Stimulated activated CD4-positive, alpha-beta T cell treated with anti-CD3 and anti-CD28 coated beads, TNF-alpha, amount 100 ng/mL, for 4 hours (primary cell): ENCODE data around the gene GABBR2.

Experiments used
- DNase-seq, 3 experiments: peaks; one replicate each; pipeline ENCODE4 v3.0.0-alpha.2; 2020; ENCODE audit warnings: low read depth in 3 of 3

The GABBR2 gene

DNA sequence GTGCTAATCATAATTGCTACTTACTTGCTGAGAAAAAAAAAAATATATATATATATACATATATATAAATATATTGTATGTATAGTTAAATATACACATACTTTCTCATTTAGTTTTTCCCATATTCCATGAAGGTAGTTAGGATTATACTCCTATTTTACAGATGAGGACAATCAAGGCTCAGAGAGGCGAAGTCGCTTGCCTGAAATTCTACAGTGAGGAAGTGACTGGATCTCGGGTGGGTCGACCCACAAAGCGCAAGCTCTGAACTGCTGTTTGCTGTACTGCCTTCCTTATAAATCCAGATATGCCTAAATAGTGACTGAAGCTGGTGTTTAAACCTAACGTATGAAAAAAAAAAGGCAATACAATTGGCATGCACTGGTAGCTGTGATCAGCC is 305.0 kb downstream of the GABBR2 start:
- no peak for DNase-seq

GRCh38 chr9:98402019-98402840 is 306.5 kb downstream of the GABBR2 start:
- DNase-seq: no peak

- no peak for DNase-seq
These were observed 307.4 kb downstream of the GABBR2 start for GRCh38 chr9:98401140-98402018.

GRCh38 chr9:98399950-98400683 is 308.6 kb downstream of the GABBR2 start:
- no peak for DNase-seq

DNA sequence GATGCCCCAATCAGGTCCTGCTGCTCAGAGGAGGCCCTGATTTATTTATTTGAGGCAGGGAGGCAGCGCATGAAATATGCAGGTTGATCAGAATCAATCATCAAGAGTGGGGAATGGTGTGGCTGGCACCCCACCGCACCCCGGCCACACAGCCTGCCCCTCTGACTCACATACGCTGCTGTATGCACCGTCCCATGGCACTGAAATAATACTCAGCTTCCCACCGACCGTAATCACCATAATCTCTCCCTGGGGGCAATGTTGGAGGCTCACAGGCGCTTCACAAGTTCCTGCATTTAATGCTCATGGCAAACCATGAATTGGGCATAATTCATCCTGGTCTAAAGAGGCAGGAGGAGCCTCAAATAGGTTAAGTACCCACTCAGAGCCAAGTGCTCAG is 312.1 kb downstream of the GABBR2 start:
- no peak for DNase-seq

GRCh38 chr9:98396236-98396635 is 312.5 kb downstream of the GABBR2 start:
- no peak for DNase-seq

DNA sequence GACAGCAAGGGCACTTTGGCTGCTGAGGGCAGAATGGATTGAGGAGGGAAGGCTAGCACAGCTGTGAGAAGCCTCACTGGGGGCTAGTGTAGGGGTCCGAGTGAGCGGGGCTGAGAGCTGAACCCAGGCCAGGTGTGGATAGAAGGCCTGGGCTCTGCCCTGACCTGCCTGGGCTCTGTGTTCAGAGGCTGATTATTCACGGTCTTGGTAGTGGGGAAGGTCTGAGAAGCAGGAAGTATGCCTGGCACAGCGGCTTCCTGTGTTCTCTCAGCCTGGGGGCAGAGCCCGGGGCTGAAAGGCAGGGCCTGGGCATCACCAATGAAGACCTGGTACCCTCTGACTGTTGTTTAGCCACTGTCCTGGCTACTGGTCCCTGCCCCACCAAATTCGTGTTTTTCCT is 316.9 kb downstream of the GABBR2 start:
- no peak for DNase-seq

GRCh38 chr9:98391406-98391805 is 317.3 kb downstream of the GABBR2 start:
- DNase-seq: no peak

GRCh38 chr9:98385751-98386150 is 323.0 kb downstream of the GABBR2 start:
- no peak for DNase-seq

DNA sequence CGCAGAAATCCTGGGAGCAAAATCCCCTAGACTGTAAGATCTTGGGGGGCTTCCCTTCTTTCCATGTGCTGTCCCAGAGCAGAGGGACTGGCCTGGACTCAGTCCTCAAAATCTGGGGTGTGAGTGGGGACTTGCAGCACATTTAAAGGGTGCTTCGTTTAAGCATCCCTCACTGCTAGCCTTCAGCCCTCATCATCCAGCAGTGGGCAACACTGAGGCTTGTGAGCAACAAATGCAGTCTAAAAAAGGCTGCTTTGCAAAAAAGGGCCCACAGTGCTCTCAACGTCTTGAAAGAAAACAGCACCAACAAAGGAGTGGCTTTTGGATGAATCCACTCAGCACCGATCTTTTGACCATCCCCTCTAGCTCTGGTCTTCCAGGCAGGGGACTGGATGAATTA is 325.0 kb downstream of the GABBR2 start:
- no peak for DNase-seq

DNA sequence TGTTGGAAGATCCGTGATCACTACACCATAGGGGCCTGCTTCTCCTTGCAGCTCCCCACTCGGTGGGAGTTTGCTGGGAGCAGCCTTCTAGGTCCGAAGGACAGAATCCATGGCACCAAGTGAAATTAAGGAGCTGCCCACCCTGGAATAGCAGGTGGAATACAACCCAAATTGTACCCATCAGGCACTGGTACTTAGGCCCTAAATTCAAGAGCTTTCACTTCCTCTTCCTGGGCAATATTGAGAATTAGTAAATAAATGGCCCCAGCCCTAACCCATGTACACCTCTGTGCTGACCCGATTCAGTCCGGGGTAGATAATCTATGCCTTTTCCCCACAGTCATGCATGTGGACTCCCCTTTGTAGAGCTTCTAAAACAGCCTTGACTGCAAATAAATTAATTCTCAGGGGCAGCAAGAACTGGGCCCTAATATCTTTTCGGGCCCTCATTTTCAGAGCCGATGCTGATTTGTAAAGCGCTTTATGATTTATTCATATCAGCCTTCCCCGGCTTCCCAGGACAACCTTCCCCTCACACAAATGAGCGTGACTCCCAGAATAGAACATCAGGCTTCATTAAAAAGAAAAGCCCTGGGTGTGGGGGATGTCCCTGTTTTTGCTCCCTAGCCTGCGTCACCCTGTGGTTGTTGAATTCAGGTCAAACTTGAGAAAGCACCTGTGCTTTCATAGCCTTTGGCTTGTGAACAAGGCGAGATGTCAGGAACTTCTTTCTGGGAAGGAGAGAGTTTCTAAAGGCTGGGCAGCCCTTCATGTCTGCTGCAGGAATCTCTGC is 327.2 kb downstream of the GABBR2 start:
- no peak for DNase-seq

- DNase-seq: no peak
These were observed 328.6 kb downstream of the GABBR2 start for GRCh38 chr9:98380065-98380681.

- DNase-seq: no peak
These were observed 329.2 kb downstream of the GABBR2 start for GRCh38 chr9:98379572-98379971.

- DNase-seq: no peak
These were observed 329.9 kb downstream of the GABBR2 start for GRCh38 chr9:98378794-98379193.

DNA sequence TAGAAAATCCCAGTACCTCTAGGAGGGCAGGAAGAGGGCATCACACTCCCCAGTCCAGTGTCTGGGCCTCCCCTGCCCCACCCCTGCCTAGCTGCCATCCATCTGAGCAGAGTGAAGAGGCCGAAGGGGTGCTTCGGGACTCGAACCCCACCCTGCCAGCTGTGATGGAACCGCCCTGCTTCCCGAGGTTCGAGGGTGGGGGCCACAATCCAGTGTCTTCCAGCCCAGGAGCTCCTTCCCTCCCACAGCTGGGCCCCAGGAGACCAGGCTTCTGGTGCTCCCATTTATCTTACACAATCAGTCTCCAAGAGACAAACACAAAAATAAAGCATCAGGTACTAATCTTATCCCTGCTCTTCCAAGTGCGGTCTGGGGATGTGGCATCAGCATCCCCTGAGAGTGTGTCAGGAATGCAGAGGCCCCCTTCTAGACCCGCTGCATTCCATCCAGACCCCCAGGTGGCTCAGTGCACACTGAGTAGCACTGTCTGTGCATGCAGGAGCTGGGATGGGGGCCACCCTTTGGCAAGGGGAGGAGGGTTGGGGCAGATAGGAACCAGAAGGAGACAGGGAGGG is 330.4 kb downstream of the GABBR2 start:
- DNase-seq: no peak

DNA sequence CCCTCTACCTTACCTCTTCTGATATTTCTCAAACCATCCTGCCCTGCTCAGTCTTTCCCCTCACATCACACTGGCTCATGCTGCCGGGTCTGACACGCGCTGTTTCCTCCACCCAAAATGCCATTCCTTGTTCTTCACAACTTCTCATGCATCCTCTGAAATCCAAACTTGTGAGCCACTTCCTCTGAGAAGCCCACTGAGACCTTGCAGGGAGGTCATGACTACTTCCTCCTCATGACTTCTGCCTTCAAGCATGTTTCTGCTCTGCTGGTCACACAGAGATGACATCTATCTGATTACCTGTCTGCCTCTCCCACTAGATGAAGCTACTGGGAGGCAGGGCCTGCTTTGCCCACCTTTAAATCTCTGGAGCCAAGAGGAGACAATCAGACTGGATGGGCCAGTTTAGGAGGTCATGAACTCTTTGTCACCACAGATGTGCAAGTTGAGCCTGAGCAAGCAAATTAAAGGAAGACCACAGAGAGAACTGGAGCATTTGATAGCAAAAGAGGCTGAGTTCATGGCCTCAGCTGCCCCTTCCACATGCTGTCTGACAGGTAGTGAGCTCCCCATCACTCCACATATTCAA is 333.5 kb downstream of the GABBR2 start:
- no peak for DNase-seq

GRCh38 chr9:98374385-98375051 is 334.2 kb downstream of the GABBR2 start:
- no peak for DNase-seq

DNA sequence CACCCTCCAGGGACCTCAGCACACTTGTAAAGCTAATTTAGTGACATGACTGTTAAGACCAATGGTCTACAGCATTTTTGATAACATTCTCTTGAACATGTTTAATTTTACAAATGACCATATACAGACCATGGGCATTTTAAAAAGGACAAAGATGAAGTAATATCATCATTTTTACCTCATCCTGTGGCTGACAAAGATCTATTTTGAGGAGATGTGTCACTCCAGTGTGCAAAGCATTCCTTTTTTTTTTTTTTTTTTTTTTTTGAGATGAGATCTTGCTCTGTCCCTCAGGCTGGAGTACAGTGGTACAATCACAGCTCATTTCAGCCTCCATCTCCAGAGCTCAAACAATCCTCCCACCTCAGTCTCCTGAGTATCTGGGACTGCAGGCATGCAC is 335.1 kb downstream of the GABBR2 start:
- no peak for DNase-seq

- DNase-seq: no peak
These were observed 336.5 kb downstream of the GABBR2 start for GRCh38 chr9:98372077-98372836.
